GM15510 (cell line): ENCODE results near the gene NOC2L.

Experiments used
- POLR2A ChIP-seq: IDR thresholded peaks from 3 replicates; pipeline ENCODE4 v1.6.1; 2011; ENCODE audit warnings: borderline replicate concordance; ENCODE audit not compliant: insufficient read length; ENCODE audit errors: extremely low read depth

NOC2L gene

GRCh38 chr1:960363-961131 is 1.5 kb upstream of the NOC2L start, which contains the start of gene KLHL17:
KLHL17 (plus strand) TSS chr1:960584; CDS start chr1:960694, 110 bp downstream.
- peak; percentile 57 for TF ChIP-seq POLR2A

DNA sequence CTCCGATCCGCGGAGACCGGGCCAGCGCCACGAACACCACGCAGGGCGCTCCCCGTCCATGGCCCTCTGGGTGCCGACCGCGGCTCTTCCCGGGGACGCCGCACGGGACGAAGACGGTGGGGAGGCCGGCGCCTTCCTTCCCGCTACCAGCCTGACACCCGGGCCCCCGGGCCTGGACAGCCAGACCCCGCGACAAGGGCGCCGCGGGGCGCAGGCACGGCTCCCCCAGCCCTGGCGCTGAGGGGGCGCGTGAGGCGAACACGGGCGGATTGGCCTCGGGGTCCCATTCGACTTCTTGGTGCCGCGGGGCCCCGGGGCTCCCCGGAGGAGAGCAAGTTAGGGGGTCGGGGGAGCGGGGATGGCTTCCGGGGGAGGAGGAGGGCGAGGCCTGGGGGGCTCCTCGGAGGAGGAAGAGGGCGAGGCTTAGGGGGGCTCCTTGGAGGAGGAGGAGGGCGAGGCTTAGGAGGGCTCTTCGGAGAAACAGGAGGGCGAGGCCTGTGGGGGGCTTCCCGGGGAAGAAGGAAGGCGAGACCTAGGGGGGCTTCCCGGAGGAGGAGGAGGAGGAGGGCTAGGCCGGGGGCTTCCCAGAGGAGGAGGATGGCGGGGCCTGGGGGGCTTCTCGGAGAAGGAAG is 791 bp upstream of the NOC2L start:
- TF ChIP-seq POLR2A, result no peak

DNA sequence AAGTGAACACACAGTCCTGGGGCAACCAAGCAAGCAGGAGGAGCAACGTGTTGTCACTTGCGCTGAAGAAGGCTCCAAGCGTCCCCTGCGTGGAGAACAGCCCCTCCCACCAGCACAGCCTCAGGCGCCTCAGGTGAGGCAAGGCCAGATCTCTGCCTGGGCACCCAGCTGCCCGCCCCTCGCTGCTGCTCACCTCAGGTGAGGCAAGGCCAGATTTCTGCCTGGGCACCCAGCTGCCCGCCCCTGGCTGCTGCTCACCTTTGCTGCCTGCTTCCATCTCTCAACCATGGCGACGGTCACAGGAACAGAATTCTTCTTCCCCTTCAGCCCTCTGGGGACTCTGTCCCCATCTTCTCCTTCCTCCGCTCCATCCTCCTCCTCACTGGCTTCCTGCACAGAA is 2.4 kb downstream of the NOC2L start:
- no peak for TF ChIP-seq POLR2A

GRCh38 chr1:955474-955873 is 3.6 kb downstream of the NOC2L start:
- no peak for TF ChIP-seq POLR2A

DNA sequence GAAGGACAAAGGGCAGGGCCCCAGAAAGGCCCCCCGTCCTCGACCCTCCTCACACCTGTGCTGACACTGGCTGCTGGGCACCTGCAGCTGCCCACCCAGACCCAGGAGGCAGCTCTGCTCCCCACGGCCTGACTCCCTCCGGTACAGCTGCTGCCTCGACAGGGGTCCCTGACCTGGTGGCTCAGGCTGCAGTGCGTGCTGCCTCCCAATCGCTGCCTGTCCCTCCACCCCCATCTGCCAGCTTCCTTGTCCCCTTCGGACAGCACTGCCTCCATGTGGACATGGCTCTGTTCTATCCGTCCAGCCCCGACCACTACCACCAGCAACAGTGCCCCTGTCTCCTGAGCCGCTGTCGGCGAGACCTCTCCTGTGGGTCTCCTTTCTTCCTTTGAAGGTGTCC is 4.1 kb downstream of the NOC2L start:
- TF ChIP-seq POLR2A, result no peak

DNA sequence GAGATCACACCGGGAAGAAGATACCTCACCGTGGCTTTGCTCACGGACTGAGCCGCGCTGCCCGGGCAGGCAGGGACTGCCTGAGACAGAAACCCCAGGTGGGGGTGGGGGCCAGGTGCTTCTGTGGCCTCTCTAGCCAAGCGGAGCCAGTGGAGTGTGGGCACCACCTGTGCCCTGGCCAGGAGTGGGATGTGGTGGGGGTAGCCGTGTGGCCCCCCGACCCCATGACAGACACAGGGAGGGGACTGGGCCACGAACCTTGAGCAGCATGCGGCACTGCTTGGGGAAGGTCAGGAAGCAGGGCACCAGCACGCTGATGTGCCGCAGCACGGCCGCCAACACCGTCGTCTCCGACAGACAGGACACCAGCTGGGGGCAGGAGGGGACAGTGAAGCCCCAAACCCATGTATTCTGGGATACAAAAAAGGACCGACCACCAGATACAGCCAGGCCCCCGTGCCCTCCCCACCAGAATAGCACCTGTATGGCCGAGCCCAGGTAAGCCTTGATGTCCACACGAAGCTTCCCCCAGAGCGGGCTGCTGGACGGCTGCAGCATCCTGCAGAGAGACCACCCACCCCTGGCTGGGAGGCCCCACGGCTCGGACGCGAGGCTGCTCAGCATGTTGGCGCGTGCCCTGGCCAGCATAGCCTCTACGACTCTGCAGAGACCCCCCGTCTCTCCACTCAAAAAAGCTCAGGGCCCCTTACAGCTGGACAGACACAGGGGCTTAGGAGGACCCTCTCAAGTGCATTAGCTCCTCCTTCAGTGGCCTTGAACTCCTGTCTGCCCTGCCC is 5.3 kb downstream of the NOC2L start:
- TF ChIP-seq POLR2A, result no peak

DNA sequence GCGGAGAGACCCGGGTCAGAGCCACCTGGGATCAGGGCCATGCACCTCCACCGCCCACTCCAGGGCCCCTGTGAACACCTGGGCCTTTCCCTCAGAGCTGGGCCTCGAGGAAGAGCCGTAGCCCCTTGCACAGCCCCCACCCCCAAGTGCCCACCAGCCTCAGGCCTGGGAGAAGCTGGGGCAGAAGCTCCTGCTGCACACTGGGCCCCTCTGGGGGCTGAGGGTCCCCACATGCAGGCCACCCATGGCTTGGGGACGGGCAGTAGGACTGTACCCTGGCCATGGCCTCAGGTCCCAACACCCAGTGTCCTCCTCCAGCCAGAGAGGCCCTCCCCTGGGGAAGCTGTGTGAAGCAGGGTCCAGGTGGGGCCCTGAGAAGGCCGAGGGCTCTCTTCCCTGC is 6.5 kb downstream of the NOC2L start:
- TF ChIP-seq POLR2A, result no peak

DNA sequence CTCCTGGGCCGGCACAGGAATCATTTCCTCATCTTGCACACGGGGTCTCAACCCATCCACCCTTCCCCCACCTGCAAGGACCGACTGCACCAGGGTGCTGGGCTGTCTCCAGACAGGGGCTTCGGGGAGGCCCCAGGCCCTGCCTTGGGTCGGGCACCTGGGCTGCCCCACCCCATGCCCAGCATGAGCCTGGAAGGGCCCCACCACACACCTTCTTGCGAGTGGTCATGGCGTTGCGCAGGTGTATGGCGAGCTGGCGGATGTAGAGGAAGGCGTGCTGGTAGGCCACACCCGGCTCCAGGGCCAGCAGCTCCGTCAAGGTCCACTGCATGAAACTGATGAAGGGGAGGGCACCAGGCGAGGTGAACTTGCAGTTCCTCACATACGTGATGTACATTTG is 6.9 kb downstream of the NOC2L start:
- TF ChIP-seq POLR2A, result no peak

- no peak for TF ChIP-seq POLR2A
Observed at GRCh38 chr1:951364-951763, 7.7 kb downstream of the NOC2L start.

DNA sequence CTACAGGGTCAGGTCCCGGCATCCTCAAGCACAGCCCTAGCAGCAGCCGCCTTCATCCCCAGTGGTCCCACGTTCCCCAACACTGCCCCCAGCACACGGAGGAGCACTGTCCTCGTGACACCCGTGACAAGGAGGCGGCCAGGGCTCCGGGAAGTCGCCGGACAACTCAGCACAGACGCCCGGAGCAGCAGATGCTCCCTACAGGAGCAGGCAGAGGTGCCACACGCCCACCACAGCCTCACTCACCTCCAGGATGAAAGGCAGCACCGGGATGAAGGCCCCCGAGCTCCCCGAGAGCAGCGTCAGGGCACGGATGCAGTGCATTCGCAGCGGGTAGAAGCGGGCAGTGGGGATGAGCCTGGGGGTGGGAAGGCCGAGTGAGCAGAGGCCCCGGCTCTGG is 8.2 kb downstream of the NOC2L start:
- no peak for TF ChIP-seq POLR2A

DNA sequence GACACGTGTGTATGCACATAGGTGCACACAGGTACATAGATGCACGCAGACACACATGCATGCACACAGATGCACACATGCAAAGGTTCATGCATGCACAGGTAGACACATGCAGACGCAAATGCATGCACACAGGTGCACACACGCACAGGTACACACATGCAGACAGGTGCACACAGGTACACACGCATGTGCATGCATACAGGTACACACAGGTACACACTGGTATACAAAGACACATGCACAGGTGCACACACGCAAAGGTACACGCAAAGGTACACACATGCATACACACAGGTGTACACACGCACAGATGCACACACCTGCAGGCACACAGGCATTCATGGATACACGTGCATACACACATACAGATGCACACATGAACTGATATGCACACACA is 8.8 kb downstream of the NOC2L start:
- TF ChIP-seq POLR2A, result no peak

DNA sequence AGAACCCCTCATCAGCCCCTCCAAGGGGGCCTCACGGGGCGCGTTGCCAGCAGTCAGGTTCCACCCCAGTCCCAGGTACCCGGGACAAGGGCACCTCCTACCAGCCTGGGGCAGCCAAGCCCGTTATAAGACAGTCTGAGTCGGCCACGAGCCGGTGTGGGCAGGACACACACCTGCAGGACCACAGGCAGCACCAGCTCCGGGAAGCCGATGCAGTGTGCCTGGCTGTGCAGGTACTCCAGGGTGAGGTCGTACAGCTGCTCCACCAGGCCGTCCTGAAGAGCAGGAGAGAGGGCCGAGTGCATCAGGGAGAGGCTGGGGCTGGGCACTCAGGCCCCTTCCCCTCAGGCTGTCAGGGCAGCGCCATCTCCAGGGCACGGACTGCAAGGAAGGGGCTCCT is 11.1 kb downstream of the NOC2L start:
- TF ChIP-seq POLR2A, result no peak

DNA sequence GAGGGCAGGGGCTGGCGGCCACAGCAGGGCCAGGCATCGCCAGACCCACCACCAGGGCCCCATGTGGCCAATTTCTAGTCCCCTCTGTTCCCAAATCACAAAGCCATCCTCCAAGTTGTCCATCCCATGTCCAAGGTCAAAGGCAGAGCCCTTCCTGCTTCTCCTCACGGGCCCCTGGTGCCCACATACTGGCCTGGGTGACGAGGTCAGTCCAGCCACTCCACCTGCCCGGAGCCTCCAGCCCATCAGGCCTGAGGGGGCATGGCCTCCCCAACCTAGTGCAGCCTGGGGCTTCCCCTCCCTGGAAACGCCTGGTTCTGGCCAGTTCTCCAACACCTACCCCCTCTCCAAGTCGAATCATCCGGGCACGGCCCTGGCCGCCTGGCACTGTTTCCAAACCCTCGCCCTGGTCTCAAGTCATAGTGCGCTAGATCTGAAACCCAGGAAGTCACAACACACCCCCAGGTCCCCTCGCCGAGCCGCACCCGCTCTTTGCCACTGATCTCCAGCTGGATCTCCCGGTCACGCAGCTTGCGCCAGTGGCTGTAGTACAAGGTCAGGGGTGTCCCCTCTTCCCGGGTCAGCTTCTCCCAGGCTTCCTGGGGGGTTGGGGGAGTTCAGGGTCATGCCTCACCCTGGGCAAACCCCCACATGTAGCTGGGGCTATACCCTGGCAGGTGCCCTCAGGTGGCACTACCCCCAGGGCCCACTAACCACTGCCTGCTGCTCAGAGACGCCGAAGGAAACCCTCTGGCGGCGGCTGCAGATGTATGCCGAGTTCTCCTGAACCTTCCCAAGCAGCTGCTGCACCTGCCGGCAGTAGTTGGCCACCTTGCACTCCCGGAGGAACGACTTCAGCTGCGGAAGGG is 13.1 kb downstream of the NOC2L start:
- no peak for TF ChIP-seq POLR2A
